DMS 273 treated with DMSO at 0.1 percent for 48 hours (cell line): ENCODE data around the gene GPR62.

Experiments
- DNase-seq: peaks from one replicate; lab custom pipeline; 2025; lab: John Stamatoyannopoulos, UW

GPR62 gene

GRCh38 chr3:51955893-51956770 lies 951 bp downstream of the GPR62 start:
- DNase-seq: no peak

DNA sequence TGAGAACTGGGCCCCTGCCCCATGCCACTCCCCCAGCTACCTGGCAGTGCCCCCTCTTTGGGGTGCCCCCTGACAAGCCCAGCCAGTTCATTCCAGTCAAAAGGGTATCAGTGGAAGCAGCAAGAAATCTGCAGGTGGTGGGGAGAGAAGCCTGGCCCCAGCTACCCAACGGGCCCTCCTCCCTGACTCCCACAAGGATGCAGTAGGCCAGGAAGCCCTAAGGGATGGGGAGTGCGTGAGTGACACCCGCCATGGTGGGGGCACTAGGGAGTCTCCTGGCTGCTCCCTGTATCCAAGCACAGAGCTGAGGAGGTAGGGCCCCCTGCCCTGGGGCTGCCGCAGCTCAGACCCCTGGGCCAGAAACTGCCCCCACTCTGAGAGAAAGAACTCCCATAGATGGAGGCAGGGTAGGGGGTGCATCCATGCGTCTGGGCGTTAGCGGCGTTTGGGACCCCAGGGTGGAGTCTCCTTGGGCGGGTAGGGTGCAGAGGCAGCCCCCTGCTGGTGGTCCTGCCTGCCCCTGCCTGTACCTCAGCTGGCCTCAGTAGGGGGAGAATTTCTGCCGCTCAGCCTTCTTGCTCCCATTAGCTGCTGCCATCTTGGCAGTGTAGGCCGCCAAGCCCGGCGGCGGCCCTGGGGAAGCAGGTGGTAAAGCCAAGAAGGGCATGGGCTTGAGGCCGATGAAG lies 2.5 kb downstream of the GPR62 start:
- DNase-seq: no peak

GRCh38 chr3:51958603-51959521 lies 3.7 kb downstream of the GPR62 start:
- no peak for DNase-seq

DNA sequence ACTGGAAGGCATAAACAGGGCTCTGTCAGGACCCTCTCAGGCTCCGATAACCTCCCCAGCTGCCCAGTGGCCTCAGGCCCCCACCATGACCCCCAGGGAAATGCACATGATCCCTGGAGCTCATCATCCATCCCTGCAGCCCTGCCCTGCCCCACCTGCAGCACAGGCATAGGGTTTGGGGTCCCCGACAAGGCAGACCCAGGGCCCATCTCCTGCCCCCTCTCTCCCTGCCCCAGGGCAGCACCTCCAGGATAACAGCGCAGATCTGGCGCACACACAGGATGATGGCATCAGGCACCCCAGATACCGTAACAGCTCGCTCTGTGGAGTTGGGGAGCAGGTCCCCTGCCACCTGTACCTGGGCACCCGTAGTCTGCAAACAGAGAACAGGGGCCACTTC lies 4.5 kb downstream of the GPR62 start:
- DNase-seq: no peak

GRCh38 chr3:51960386-51960785 lies 5.2 kb downstream of the GPR62 start:
- no peak for DNase-seq

- DNase-seq: no peak
Measured at GRCh38 chr3:51961011-51961410, 5.8 kb downstream of the GPR62 start.

GRCh38 chr3:51961602-51962569 lies 6.7 kb downstream of the GPR62 start:
- DNase-seq: no peak

DNA sequence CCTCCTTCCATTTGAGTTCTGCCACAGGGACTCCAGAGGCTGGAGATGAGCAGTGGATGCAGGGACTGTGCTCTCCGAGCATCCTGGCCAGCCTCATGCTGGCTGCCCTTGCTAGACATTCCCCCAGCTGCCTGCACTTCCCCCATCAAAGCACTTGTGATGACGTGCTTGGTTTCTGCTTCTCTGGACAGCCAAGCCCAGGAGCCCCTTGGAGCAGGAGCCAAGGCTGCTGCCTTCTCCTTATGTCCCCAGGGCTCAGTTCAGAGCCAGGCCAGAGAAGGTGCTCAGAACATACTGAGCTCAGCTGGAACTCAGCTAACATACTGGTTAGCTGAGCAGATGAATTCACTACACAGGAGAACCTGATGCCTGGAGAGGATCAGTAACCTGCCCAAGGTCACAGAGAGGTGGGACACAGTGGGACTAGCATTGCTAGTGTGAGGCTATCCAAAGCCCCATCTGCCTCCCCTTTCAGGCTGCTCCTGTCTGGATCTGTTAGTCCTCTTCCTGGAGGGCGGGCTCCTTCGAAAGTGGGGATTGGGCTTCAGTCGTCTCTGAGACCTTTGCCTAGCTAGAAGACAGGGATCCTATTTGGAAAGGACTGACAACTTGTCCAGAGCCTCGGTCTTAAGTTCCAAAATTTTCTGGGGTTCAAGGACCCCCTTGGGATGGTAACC lies 7.8 kb downstream of the GPR62 start:
- no peak for DNase-seq

- DNase-seq: no peak
Measured at GRCh38 chr3:51963951-51964451, 8.8 kb downstream of the GPR62 start.

DNA sequence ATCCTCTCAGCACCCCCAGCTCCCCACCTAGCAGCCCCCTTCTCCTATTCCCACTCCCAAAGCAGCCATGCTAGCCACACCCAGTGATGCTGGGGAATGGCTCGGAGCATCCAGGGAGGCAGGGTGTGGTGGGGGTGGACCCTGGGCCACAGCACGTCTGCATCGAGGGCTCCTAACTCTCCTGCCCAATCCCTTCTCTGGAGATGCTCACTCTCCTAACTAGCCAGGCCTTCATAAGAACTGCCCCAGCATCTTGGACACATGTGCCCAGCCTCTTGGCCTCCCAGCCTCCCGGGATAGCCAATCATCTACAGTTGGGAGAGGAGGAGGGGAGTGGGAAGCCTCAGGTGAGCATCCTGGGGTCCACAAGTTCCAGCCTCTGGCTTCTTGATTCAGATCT lies 9.3 kb downstream of the GPR62 start:
- no peak for DNase-seq

GRCh38 chr3:51966016-51966415 lies 10.8 kb downstream of the GPR62 start:
- no peak for DNase-seq

GRCh38 chr3:51966486-51966885 lies 11.3 kb downstream of the GPR62 start:
- no peak for DNase-seq

- DNase-seq: no peak
Measured at GRCh38 chr3:51966922-51967383, 11.8 kb downstream of the GPR62 start.

GRCh38 chr3:51967384-51968169 lies 12.4 kb downstream of the GPR62 start, which contains the start of gene PCBP4:
PCBP4 (minus strand) TSS chr3:51967454; CDS start chr3:51961240, 6,214 bp downstream.
- no peak for DNase-seq

- peak; percentile 45 for DNase-seq
Measured at GRCh38 chr3:51968170-51968775, 13.1 kb downstream of the GPR62 start.

- no peak for DNase-seq
Measured at GRCh38 chr3:51968883-51969678, 13.9 kb downstream of the GPR62 start.

DNA sequence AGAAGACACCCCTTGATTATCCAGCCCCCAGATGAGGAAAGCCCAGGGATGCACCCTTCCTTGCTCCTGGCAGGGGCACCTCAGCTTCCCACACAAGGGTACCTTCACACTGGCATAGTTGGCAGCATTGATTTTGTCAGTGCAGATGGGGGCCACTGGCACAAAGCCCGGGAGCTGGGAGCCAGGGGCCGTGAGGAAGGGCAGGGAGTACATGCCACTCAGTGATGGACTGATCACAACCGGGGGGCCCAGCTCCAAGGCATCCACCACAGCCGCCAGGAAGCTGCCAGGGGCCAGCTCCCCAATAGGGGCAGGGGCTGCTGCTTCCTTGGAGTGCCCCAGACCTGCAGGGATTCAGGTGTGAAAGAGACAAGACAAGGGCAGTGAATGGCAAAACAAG lies 14.7 kb downstream of the GPR62 start:
- DNase-seq: no peak
